ENCODE measurements around the gene PHACTR3. TPM values are rescaled to one million over a fixed set of nuclear protein-coding genes. Genes with fewer than 3 reads are reported as not detected.

Gene PHACTR3
- total RNA-seq, 4 donors from 2014 or later = 0.66 to 7.8 TPM; not detected in 2

DNA sequence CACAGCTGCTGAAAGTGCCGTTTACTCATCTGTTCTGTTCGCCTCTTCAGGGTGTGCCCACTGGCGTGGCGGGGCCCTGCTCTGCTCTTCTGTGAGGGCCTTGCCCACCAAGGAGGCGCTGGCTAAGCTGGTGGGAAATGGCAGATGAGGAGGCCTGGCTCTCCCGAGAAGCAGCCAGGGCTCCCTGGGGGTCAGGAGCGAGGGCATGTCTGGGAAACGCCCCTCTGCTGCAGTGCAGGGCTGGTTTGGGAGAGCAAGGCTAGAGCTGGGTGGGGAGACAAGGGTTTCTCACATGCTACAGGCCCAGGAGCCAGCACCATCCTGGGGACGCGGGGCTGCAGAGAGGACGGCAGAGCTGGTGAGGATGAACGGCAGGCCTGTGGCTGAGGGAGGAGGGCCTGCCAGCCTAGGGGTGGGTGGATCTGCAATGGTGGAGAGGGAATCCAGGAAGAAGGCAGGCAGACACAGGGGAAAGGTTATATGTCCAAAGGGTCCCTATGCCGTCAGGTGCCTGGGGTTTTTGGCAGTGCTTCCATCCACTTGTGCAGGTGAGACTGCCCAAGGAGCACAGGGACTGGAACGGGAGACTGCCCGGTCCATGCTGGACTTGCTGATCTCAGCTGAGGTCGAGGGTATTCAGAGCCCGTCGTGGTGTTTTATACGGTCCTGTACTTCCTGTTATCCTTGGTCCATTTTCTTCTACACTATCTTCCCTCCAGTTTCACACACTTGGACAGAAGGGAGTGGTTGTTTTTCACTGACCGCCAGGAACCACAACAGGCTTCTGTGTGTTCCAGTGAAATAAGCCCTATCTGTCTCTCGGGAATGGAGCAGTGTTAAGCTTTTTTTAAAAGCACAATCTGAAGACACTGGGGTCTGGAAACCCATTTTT, 209.9 kb downstream of the PHACTR3 start:
- TF ChIP-seq, protein P1, sequence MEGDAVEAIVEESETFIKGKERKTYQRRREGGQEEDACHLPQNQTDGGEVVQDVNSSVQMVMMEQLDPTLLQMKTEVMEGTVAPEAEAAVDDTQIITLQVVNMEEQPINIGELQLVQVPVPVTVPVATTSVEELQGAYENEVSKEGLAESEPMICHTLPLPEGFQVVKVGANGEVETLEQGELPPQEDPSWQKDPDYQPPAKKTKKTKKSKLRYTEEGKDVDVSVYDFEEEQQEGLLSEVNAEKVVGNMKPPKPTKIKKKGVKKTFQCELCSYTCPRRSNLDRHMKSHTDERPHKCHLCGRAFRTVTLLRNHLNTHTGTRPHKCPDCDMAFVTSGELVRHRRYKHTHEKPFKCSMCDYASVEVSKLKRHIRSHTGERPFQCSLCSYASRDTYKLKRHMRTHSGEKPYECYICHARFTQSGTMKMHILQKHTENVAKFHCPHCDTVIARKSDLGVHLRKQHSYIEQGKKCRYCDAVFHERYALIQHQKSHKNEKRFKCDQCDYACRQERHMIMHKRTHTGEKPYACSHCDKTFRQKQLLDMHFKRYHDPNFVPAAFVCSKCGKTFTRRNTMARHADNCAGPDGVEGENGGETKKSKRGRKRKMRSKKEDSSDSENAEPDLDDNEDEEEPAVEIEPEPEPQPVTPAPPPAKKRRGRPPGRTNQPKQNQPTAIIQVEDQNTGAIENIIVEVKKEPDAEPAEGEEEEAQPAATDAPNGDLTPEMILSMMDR (IDR thresholded peaks at IDR 0.05; ENCODE audit: low read depth) = no peak

DNA sequence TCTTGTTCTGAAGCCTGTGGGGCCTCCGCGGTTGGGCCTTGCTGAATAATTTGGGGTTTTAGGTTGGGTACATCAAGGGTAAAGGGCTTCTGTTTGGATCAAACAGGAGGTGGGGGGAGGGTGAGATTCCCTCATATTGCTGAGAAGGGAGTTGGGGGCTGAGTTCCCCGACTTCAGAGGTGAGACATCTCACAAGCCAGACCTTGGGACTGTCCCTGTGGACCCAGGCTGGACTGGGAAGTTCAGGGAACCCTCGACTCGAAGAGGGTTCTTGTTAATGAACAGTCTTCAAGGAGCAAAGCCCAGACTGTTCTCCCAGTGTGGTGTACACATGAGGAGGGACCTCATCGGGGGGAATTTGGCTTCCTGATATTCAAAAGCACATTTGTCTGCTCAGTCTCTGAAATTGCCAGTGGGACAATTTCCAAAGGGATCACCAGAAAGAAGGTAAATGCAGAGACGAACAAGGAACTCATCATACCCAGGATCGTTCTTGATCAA, 210.6 kb downstream of the PHACTR3 start:
- TF ChIP-seq, protein P1 (IDR thresholded peaks at IDR 0.05; ENCODE audit: low read depth) = no peak

DNA sequence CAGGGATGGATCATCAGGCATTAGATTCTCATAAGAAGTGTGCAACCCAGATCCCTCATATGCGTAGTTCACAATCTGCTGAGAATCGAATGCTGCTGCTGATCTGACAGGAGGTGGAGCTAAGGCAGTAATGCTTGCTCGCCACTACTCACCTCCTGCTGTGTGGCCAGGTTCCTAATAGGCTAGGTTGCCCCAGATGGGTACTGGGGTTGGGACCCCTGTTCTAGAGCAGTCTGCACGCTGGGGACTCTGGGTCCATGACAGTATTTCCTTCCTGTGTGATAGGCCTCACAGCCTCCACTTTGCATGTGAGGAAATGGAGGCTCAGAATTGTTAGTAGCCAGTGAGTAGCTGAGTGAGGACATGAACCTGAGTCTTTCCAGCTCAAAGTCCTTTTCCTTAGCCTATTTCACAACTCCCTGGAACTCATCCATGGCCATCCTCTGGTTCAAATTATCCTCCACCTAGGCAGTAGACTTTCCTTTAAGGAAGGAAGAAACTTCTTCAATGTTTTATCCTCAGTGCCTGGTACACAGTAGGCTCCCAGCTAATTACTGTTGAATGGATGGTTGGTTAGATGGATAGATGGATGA, 211.9 kb downstream of the PHACTR3 start:
- TF ChIP-seq, protein P1 (IDR thresholded peaks at IDR 0.05; ENCODE audit: low read depth) = no peak

GRCh38 chr20:59817406-59817805, 213.1 kb downstream of the PHACTR3 start:
- TF ChIP-seq, protein P1 (IDR thresholded peaks at IDR 0.05; ENCODE audit: low read depth) = no peak

- TF ChIP-seq, protein P1 (IDR thresholded peaks at IDR 0.05; ENCODE audit: low read depth) = no peak
Measured at GRCh38 chr20:59817846-59818615, 213.7 kb downstream of the PHACTR3 start.

- TF ChIP-seq, protein P1 (IDR thresholded peaks at IDR 0.05; ENCODE audit: low read depth) = no peak
Measured at GRCh38 chr20:59818911-59819310, 214.6 kb downstream of the PHACTR3 start.

Measured in subcutaneous adipose tissue (tissue), 4 donors.